HepG2 (cell line): ENCODE data around the gene ZNF23. TPM values are rescaled to one million over a fixed set of nuclear protein-coding genes. Genes with fewer than 3 reads are reported as not detected.

ENCODE experiments used
- ATAC-seq: fragments of 200-7000 bp; cut with Tn5 transposase; 3 replicates; pipeline ENCODE4 v1.9.1; 2020; ENCODE audit warnings: mild to moderate bottlenecking, moderate library complexity
- BruUV-seq: library from RNA; stranded (reverse); fragments of 400-500 nt; replicated peaks from 2 replicates; lab custom pipeline; 2021; lab: Mats Ljungman, UMichigan
- CTCF ChIA-PET: fragments of 300-600 bp; formaldehyde crosslinking; extraction: SDS; loops from one replicate; lab custom pipeline; 2021; ENCODE audit warnings: low total read pairs, inconsistent platforms, low intra/inter-chr PET ratio; lab: Yijun Ruan, JAX
- POLR2A ChIA-PET: fragments of 350-600 bp; sonication (Branson Sonifier 250); formaldehyde crosslinking; loops from one replicate; lab custom pipeline; 2020; ENCODE audit warnings: antibody characterized with exemption, inconsistent platforms; lab: Yijun Ruan, JAX
- DNase-seq: peaks from one replicate; pipeline ENCODE4 v3.0.0-alpha.2; 2015; ENCODE audit warnings: low spot score
- FAIRE-seq: peaks from 3 replicates; lab custom pipeline; 2011; peaks lifted over from hg19 to GRCh38; lab: Jason Lieb, UNC
- H2AFZ ChIP-seq: one replicate; pipeline ENCODE4 v1.6.1; 2011; ENCODE audit warnings: low read length, inconsistent platforms
- H3K27ac ChIP-seq: fragments of 300-600 bp; 3 replicates; pipeline ENCODE4 v1.8.0; 2011; ENCODE audit warnings: mixed run types, mild to moderate bottlenecking, mixed read lengths, low read length, inconsistent platforms; ENCODE audit not compliant: insufficient read depth; ENCODE audit errors: extremely low read length
- H3K27me3 ChIP-seq, 2 experiments: fragments of 200-600 bp in 1 of 2; 2 replicates in 1 of 2; 3 replicates in 1 of 2; pipeline versions ENCODE4 v1.6.0 to v1.8.0; 2011; ENCODE audit warnings: low read length in 2 of 2, mild to moderate bottlenecking in 2 of 2, moderate library complexity in 2 of 2, inconsistent platforms in 1 of 2; ENCODE audit not compliant: insufficient read depth in 2 of 2, control insufficient read depth in 1 of 2
- H3K36me3 ChIP-seq, 2 experiments: fragments of 200-600 bp in 1 of 2; replicated peaks in 1 of 2; 2 replicates in 1 of 2; 3 replicates in 1 of 2; pipeline versions ENCODE4 v1.5.1 to v1.8.0; 2011; ENCODE audit warnings: low read length in 2 of 2, inconsistent platforms in 1 of 2; ENCODE audit not compliant: insufficient read depth in 2 of 2, control insufficient read depth in 1 of 2
- H3K4me1 ChIP-seq: 2 replicates; pipeline ENCODE4 v1.5.1; 2012; ENCODE audit warnings: low read length, inconsistent platforms; ENCODE audit not compliant: insufficient read depth
- H3K4me2 ChIP-seq: 2 replicates; pipeline ENCODE4 v1.6.0; 2011; ENCODE audit warnings: low read depth, low read length, inconsistent platforms
- H3K4me3 ChIP-seq, 3 experiments: fragments of 200-600 bp in 1 of 3; sonication (generic), shearing (Covaris generic) in 1 of 3; replicated peaks in 1 of 3; 2 replicates each; pipeline ENCODE4 v1.5.1; 2011 to 2016; ENCODE audit warnings: low read length in 3 of 3, inconsistent platforms in 2 of 3, low read depth in 2 of 3, mild to moderate bottlenecking in 2 of 3, control low read depth in 1 of 3, mixed read lengths in 1 of 3; ENCODE audit not compliant: insufficient read depth in 1 of 3
- H3K79me2 ChIP-seq: one replicate; pipeline ENCODE4 v1.6.1; 2011; ENCODE audit warnings: low read length, inconsistent platforms; ENCODE audit not compliant: insufficient read depth
- H3K9ac ChIP-seq: 2 replicates; pipeline ENCODE4 v1.6.0; 2011; ENCODE audit warnings: mild to moderate bottlenecking, low read depth, low read length, inconsistent platforms; ENCODE audit not compliant: insufficient read depth
- H3K9me3 ChIP-seq: 2 replicates; pipeline ENCODE4 v1.5.1; 2012; ENCODE audit warnings: mild to moderate bottlenecking, low read length
- H4K20me1 ChIP-seq: 2 replicates; pipeline ENCODE4 v1.6.0; 2011; ENCODE audit warnings: inconsistent platforms, mild to moderate bottlenecking, low read length, moderate library complexity; ENCODE audit not compliant: insufficient read depth
- CBX1 ChIP-seq: IDR thresholded peaks from one replicate; pipeline ENCODE4 v1.6.1; 2016; ENCODE audit warnings: antibody characterized with exemption, low read depth
- E2F1 ChIP-seq: sonication (generic); formaldehyde crosslinking; IDR thresholded peaks from 2 replicates; pipeline ENCODE4 v1.5.0; 2020; ENCODE audit warnings: missing genetic modification reagents
- GZF1 ChIP-seq: sonication (generic); formaldehyde crosslinking; IDR thresholded peaks from 2 replicates; pipeline ENCODE4 v1.5.1; 2020; ENCODE audit warnings: mild to moderate bottlenecking, missing genetic modification reagents
- IKZF1 ChIP-seq: fragments of 450-650 bp; IDR thresholded peaks from 2 replicates; pipeline ENCODE4 v1.7.1; 2016
- JUN ChIP-seq: sonication (generic); formaldehyde crosslinking; IDR thresholded peaks from 2 replicates; pipeline ENCODE4 v1.4.0; 2020; ENCODE audit warnings: mild to moderate bottlenecking, missing genetic modification reagents
- MATR3 ChIP-seq: sonication (generic); formaldehyde crosslinking; IDR thresholded peaks from 2 replicates; pipeline ENCODE4 v1.4.0; 2020; ENCODE audit warnings: missing genetic modification reagents
- PCBP1 ChIP-seq: fragments of 200-400 bp; formaldehyde crosslinking; IDR thresholded peaks from 2 replicates; pipeline ENCODE4 v1.6.1; 2017; ENCODE audit warnings: mild to moderate bottlenecking, low read depth, low read length, borderline replicate concordance
- RCOR2 ChIP-seq: IDR thresholded peaks from 2 replicates; pipeline ENCODE4 v1.6.1; 2016; ENCODE audit warnings: missing biosample characterization, missing genetic modification reagents
- RNF2 ChIP-seq: fragments of 450-650 bp; conservative IDR thresholded peaks from 2 replicates; pipeline ENCODE4 v1.6.1; 2016; ENCODE audit warnings: low read depth
- RORA ChIP-seq: sonication (generic); formaldehyde crosslinking; IDR thresholded peaks from 2 replicates; pipeline ENCODE4 v1.5.0; 2020; ENCODE audit warnings: mild to moderate bottlenecking, missing genetic modification reagents, moderate library complexity
- SYNCRIP ChIP-seq: fragments of 200-400 bp; formaldehyde crosslinking; IDR thresholded peaks from 2 replicates; pipeline ENCODE4 v1.6.1; 2018; ENCODE audit warnings: mild to moderate bottlenecking, low read depth, low read length; ENCODE audit not compliant: insufficient read depth
- ZNF253 ChIP-seq: sonication (generic); formaldehyde crosslinking; IDR thresholded peaks from 2 replicates; pipeline ENCODE4 v1.8.0; 2022; ENCODE audit warnings: mild to moderate bottlenecking, missing genetic modification reagents, borderline replicate concordance
- ZNF282 ChIP-seq: fragments of 450-650 bp; IDR thresholded peaks from 2 replicates; pipeline ENCODE4 v1.6.1; 2018; ENCODE audit not compliant: partially characterized antibody
- ZNF296 ChIP-seq: sonication (generic); formaldehyde crosslinking; conservative IDR thresholded peaks from 2 replicates; pipeline ENCODE4 v1.5.0; 2020; ENCODE audit warnings: mild to moderate bottlenecking, missing genetic modification reagents
- ZNF3 ChIP-seq: IDR thresholded peaks from 2 replicates; pipeline ENCODE4 v1.7.0; 2017; ENCODE audit warnings: inconsistent platforms
- ZNF354B ChIP-seq: sonication (generic); formaldehyde crosslinking; IDR thresholded peaks from 2 replicates; pipeline ENCODE4 v1.8.0; 2022; ENCODE audit warnings: mild to moderate bottlenecking, missing genetic modification reagents
- ZNF362 ChIP-seq: sonication (generic); formaldehyde crosslinking; IDR thresholded peaks from 2 replicates; pipeline ENCODE4 v1.4.0; 2020; ENCODE audit warnings: missing genetic modification reagents, mild to moderate bottlenecking, borderline replicate concordance
- ZNF383 ChIP-seq: sonication (generic); formaldehyde crosslinking; IDR thresholded peaks from 2 replicates; pipeline ENCODE4 v1.4.0; 2020; ENCODE audit warnings: missing genetic modification reagents, mild to moderate bottlenecking, borderline replicate concordance
- ZNF432 ChIP-seq: sonication (generic); formaldehyde crosslinking; IDR thresholded peaks from 2 replicates; pipeline ENCODE4 v1.5.0; 2020; ENCODE audit warnings: missing genetic modification reagents, mild to moderate bottlenecking, borderline replicate concordance
- ZNF670 ChIP-seq: sonication (generic); formaldehyde crosslinking; IDR thresholded peaks from 2 replicates; pipeline ENCODE4 v1.8.0; 2022; ENCODE audit warnings: mild to moderate bottlenecking, missing genetic modification reagents, borderline replicate concordance
- WGBS: methylation state at CpG from one replicate; pipeline ENCODE4 v1.1.6; 2017; ENCODE audit warnings: low lambda C conversion rate; 5-methylcytosine and 5-hydroxymethylcytosine counted together
- in situ Hi-C: cut with HindIII; loops from 2 replicates; pipeline ENCODE4 v1.10.0; 2017; ENCODE audit warnings: low pct_unique_long_range_greater_than_20kb; ENCODE audit not compliant: extremely low pct_ligation_motif_present
- intact Hi-C: fragments of 100-400 bp; cut with micrococcal nuclease; formaldehyde crosslinking; loops from one replicate; pipeline ENCODE4 v1.10.0; 2022; ENCODE audit not compliant: unreplicated experiment
- polyA plus RNA-seq, 8 experiments: library from polyadenylated mRNA; depleted of rRNA in 3 of 8; stranded (reverse) in 7 of 8; unstranded in 1 of 8; fragments of >200 nt; fragmentation: Illumina TruSeq in 4 of 8; extraction: Trizol in 4 of 8; gene quantifications; 2 replicates each; pipeline versions ENCODE4 v1.2.1 to v1.2.3, GENCODE V29; 2011 to 2016; ENCODE audit warnings: low read depth in 4 of 8, missing spikeins in 1 of 8, mixed read lengths in 1 of 8; ENCODE audit not compliant: insufficient read depth in 1 of 8
- total RNA-seq, 5 experiments: library from RNA; depleted of rRNA; stranded (reverse); fragments of >200 nt; fragmentation: Illumina TruSeq; extraction: Trizol; gene quantifications; 2 replicates each; pipeline ENCODE4 v1.2.3, GENCODE V29; 2016; ENCODE audit warnings: low read depth in 1 of 5
- TF ChIP-seq, protein P1 (sequence below): IDR thresholded peaks from 2 replicates; pipeline ENCODE4 v1.6.1; 2016; ENCODE audit warnings: missing genetic modification reagents, missing compliant biosample characterization
- TF ChIP-seq, protein P2 (sequence below): sonication (generic); formaldehyde crosslinking; IDR thresholded peaks from 2 replicates; pipeline ENCODE4 v1.8.1; 2023; ENCODE audit warnings: missing genetic modification reagents, inconsistent platforms, borderline replicate concordance

ZNF23 gene
- total and polyA plus RNA-seq, 2 of the 13 experiments (the other 11 are each of a cell fraction or from before 2014, with no cell fraction given) = 8.6 to 12.2 TPM

DNA sequence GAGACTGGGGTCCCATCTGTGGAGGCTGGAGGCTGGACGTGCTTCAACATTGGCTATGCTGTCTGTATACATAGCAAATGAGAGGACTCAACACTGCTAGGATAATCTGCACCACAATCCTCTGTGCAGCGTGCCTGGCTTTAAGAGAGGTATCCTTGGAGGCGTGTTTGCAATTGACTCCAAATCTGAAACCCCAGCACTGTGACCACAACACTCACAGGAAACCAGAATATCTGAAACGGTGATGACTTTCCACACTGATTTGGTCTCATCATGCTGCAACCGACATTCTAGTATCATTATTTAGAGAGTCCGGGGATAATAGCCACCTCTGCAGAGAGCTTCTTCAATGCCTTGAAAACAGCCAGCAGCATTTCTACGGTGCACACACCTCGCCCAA, 55.3 kb downstream of the ZNF23 start (continued):
- TF ChIP-seq ZNF362 (CRISPR knock-in tag) = no peak
- TF ChIP-seq ZNF253 (CRISPR knock-in tag) = no peak
- no peak for TF ChIP-seq ZNF282

- Histone ChIP-seq H3K36me3 (no peaks in the 10 kb centered on the region), H2AFZ (no peak overlapping the region), H3K4me1 (no peaks in the 10 kb centered on the region), H3K9ac (no peak overlapping the region), H3K27ac (no peak overlapping the region), H3K27me3 (peaks cover 8 to 87% of the 10 kb centered on the region in 2 experiments), H3K4me3 (no peak overlapping the region), H3K4me2 (no peak overlapping the region), H3K9me3 (no peaks in the 10 kb centered on the region), H3K79me2 (no peaks in the 10 kb centered on the region), H4K20me1 (no peaks in the 10 kb centered on the region)
- no peak for ATAC-seq
- BruUV-seq = no TSS peak
- DNase-seq = no peak
- CTCF ChIA-PET = no interaction called here
- POLR2A ChIA-PET = no interaction called here
- intact Hi-C loops = no loop called here
- in situ Hi-C loops = no loop called here
- WGBS = 2% methylated on average over 4 of the region's 5 CpGs
- FAIRE-seq = no peak
- TF ChIP-seq, protein P1, sequence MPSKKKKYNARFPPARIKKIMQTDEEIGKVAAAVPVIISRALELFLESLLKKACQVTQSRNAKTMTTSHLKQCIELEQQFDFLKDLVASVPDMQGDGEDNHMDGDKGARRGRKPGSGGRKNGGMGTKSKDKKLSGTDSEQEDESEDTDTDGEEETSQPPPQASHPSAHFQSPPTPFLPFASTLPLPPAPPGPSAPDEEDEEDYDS = no peak
- TF ChIP-seq, protein P2, sequence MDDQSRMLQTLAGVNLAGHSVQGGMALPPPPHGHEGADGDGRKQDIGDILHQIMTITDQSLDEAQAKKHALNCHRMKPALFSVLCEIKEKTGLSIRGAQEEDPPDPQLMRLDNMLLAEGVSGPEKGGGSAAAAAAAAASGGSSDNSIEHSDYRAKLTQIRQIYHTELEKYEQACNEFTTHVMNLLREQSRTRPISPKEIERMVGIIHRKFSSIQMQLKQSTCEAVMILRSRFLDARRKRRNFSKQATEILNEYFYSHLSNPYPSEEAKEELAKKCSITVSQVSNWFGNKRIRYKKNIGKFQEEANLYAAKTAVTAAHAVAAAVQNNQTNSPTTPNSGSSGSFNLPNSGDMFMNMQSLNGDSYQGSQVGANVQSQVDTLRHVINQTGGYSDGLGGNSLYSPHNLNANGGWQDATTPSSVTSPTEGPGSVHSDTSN = no peak
- TF ChIP-seq ZNF354B (CRISPR knock-in tag) (no peak), ZNF432 (CRISPR knock-in tag) (no peak), ZNF3 (CRISPR knock-in tag) (no peak), RCOR2 (no peak), GZF1 (no peak), RNF2 (no peak), CBX1 (no peak), ZNF670 (CRISPR knock-in tag) (no peak), RORA (CRISPR knock-in tag) (no peak), PCBP1 (no peak), E2F1 (CRISPR knock-in tag) (no peak), MATR3 (no peak), SYNCRIP (no peak), IKZF1 (no peak), ZNF296 (CRISPR knock-in tag) (no peak), ZNF383 (CRISPR knock-in tag) (no peak), JUN (CRISPR knock-in tag) (no peak)
Measured at GRCh38 chr16:71406316-71406715, 55.7 kb downstream of the ZNF23 start.
